Middle frontal gyrus (tissue), 1 donor: Measurements from ENCODE around the gene HINFP.
"Not testable (repeated sequence)": the region's sequence is repeated elsewhere in the genome, so short reads cannot be mapped to it uniquely, and the experiment has no call there.

Experiments
- DNase-seq: peaks from one replicate; pipeline ENCODE4 v3.0.0-alpha.2; 2015; ENCODE audit warnings: low spot score; ENCODE audit errors: extremely low spot score

HINFP gene

GRCh38 chr11:119155733-119156492, 34.5 kb downstream of the HINFP start:
- DNase-seq, result no peak

- no peak for DNase-seq
Observed at GRCh38 chr11:119156496-119156895, 35.1 kb downstream of the HINFP start.

GRCh38 chr11:119157063-119157462, 35.7 kb downstream of the HINFP start:
- DNase-seq, result no peak

GRCh38 chr11:119158467-119158866, 37.1 kb downstream of the HINFP start:
- DNase-seq, result no peak

GRCh38 chr11:119160151-119160550, 38.8 kb downstream of the HINFP start:
- no peak for DNase-seq

DNA sequence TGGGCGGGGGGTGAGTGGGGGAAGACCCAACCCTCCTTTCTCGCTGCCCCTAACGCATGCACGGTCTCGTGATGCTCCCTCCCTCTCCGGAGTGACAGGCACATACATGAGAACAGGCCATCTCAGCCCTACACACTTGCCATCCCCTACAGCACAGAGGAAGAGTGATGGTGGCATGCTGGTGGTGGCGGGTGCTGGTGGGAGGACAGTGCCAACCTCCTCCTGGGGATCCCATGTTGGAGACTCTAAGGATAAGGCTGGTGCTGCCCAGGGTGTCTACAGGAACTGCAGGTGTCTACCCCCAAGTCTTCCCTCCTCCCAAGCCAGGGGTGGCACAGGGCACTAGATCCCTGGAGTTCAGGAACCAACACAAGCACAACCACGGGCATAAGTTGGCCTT, 40.5 kb downstream of the HINFP start:
- no peak for DNase-seq

GRCh38 chr11:119166368-119167076, 45.1 kb downstream of the HINFP start:
- DNase-seq, result no peak

- not testable (repeated sequence) for DNase-seq
Observed at GRCh38 chr11:119167077-119167458, 45.7 kb downstream of the HINFP start.

GRCh38 chr11:119167933-119168332, 46.6 kb downstream of the HINFP start:
- DNase-seq, result no peak

- peak; percentile 64 for DNase-seq
Observed at GRCh38 chr11:119168471-119169281, 47.3 kb downstream of the HINFP start, which contains the start of gene NLRX1. TSS of gene NLRX1 (plus strand) at chr11:119168725. CDS start at chr11:119171404, 2,679 bp downstream.

DNA sequence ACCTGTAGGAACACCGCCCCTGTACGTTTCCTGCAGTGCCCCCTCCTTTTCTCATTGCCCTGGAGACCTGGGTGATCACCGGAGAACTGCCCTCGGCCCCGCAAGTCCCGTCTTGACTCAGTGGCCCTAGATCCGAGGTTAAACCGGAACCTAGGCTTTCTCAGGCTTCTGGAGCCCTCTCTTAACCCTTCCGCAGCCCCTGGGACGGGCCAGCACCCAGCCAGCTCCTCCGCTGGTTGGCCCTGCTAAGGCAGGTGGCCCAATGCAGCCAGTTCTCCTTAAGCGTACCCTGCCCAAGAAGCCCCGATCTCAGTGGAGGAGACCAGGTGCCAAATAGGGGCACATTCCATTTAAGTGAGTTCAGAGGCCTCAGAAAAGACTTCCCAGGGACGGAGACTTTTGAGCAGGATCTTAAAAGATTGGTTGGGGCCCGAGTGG, 47.9 kb downstream of the HINFP start:
- no peak for DNase-seq

- no peak for DNase-seq
Observed at GRCh38 chr11:119172513-119172912, 51.1 kb downstream of the HINFP start.

DNA sequence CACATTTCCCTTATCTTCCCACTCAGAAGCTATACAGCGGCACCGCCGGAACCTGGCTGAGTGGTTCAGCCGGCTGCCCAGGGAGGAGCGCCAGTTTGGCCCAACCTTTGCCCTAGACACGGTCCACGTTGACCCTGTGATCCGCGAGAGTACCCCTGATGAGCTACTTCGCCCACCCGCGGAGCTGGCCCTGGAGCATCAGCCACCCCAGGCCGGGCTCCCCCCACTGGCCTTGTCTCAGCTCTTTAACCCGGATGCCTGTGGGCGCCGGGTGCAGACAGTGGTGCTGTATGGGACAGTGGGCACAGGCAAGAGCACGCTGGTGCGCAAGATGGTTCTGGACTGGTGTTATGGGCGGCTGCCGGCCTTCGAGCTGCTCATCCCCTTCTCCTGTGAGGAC, 52.1 kb downstream of the HINFP start:
- no peak for DNase-seq

DNA sequence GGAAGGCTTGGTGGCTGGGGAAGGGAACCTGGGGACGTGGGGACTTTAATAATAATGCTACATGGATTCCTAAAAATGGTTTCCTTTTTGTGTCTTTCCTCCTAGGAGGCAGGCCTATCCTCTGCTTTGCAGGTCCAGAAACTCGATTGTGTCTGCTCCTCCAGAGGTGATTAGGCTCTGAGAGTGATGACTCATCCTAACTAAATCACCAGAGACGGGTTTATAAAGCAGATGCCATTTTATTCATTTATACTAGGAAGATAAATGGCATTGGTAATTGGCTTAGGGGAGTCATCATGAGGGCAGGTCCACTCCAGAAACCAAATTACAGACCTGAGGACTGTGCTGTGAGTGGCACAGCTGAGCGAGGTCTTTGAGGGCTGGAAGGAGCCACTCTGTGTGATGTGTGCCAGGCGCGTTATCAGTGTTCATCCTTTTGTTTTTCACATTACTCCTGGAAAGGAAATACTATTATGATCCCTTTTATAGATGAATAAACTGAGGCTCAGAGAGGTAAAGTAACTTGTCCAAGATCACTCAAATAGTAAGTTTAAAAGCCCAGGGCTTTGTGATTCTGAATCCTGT, 54.2 kb downstream of the HINFP start:
- no peak for DNase-seq

- DNase-seq, result no peak
Observed at GRCh38 chr11:119178166-119178680, 56.8 kb downstream of the HINFP start.

- no peak for DNase-seq
Observed at GRCh38 chr11:119179342-119179741, 58.0 kb downstream of the HINFP start.

GRCh38 chr11:119179983-119180382, 58.6 kb downstream of the HINFP start:
- DNase-seq, result no peak

DNA sequence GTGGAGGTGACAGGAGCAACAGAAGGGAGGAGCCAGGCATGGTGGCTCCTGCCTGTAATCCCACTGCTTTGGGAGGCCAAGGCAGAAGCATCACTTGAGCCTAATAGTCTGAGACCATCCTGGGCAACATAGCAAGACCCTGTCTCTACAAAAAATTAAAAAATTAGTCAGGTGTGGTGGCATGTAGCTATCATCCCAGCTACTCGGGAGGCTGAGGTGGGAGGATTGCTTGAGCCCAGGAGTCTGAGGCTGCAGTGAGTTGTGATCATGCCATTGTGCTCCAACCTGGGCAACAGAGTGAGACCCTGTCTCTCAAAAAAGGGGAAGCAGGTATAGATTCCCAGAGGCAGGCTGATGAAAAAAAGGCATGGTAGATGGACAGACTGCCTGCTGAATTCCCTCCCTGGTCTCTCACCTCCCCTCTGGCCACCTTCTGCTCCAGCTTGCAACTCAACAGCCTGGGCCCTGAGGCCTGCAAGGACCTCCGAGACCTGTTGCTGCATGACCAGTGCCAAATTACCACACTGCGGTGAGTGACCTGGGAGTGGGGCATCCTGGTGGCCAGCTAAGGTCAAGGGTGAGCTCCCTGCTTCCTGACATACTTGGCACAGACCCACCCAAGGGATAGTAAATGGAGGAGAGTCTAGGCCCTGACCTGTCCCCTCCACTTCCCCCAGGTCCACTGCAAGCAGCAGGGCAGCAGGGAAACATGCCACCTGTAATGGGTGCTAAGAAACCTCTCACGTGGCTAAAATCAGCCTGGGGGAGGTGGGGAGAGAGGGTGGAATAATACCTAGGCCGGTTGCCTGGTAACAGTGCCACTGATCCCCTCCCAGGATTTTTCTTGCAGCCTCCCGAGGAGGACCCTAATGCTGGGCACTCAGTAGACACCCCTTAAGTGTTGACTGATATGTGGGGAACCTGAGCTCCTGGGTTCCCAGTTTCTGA, 59.6 kb downstream of the HINFP start:
- no peak for DNase-seq

- DNase-seq, result no peak
Observed at GRCh38 chr11:119181677-119182412, 60.5 kb downstream of the HINFP start.
